Parathyroid adenoma (tissue), 2 donors: ENCODE results near the gene EVA1A.

Source experiments
- H2AFZ ChIP-seq: fragments of 300-600 bp; sonication (generic); one replicate; pipeline ENCODE4 v1.7.0; 2017; ENCODE audit warnings: antibody characterized with exemption, mild to moderate bottlenecking
- H3K27ac ChIP-seq: fragments of 300-600 bp; sonication (generic); one replicate; pipeline ENCODE4 v1.7.0; 2017
- H3K27me3 ChIP-seq: fragments of 300-600 bp; sonication (generic); one replicate; pipeline ENCODE4 v1.7.0; 2017; ENCODE audit warnings: low read length; ENCODE audit not compliant: control insufficient read depth, insufficient read depth
- H3K36me3 ChIP-seq: fragments of 300-600 bp; sonication (generic); one replicate; pipeline ENCODE4 v1.7.0; 2017; ENCODE audit warnings: low read length; ENCODE audit not compliant: control insufficient read depth, insufficient read depth
- H3K4me1 ChIP-seq: fragments of 300-600 bp; sonication (generic); one replicate; pipeline ENCODE4 v1.7.0; 2017; ENCODE audit warnings: control low read depth
- H3K4me2 ChIP-seq: fragments of 300-600 bp; sonication (generic); one replicate; pipeline ENCODE4 v1.7.0; 2017; ENCODE audit warnings: low read length
- H3K4me3 ChIP-seq: fragments of 300-600 bp; sonication (generic); one replicate; pipeline ENCODE4 v1.7.0; 2017; ENCODE audit warnings: low read depth, low read length
- H3K79me2 ChIP-seq: fragments of 300-600 bp; sonication (generic); one replicate; pipeline ENCODE4 v1.7.0; 2017; ENCODE audit warnings: control low read depth
- H3K9ac ChIP-seq: fragments of 300-600 bp; sonication (generic); one replicate; pipeline ENCODE4 v1.7.0; 2017; ENCODE audit warnings: mild to moderate bottlenecking
- H3K9me3 ChIP-seq: fragments of 300-600 bp; sonication (generic); one replicate; pipeline ENCODE4 v1.7.0; 2017; ENCODE audit warnings: low read length; ENCODE audit not compliant: control insufficient read depth
- TF ChIP-seq, protein P1 (sequence below): fragments of 300-600 bp; sonication (generic); IDR thresholded peaks from one replicate; pipeline ENCODE4 v1.7.0; 2017; ENCODE audit warnings: antibody characterized with exemption, mild to moderate bottlenecking
- donor health status: primary hyperparathyroidism.

Gene EVA1A

GRCh38 chr2:75557474-75558133 lies 3.1 kb downstream of the EVA1A start:
- Histone ChIP-seq H2AFZ (no peak overlapping the region), H3K4me1 (no peaks in the 10 kb centered on the region), H3K4me2 (no peak overlapping the region), H3K79me2 (no peaks in the 10 kb centered on the region), H3K9me3 (no peaks in the 10 kb centered on the region), H3K4me3 (no peak overlapping the region), H3K36me3 (no peaks in the 10 kb centered on the region), H3K27ac (no peak overlapping the region), H3K27me3 (no peaks in the 10 kb centered on the region), H3K9ac (no peak overlapping the region)
- TF ChIP-seq, protein P1, sequence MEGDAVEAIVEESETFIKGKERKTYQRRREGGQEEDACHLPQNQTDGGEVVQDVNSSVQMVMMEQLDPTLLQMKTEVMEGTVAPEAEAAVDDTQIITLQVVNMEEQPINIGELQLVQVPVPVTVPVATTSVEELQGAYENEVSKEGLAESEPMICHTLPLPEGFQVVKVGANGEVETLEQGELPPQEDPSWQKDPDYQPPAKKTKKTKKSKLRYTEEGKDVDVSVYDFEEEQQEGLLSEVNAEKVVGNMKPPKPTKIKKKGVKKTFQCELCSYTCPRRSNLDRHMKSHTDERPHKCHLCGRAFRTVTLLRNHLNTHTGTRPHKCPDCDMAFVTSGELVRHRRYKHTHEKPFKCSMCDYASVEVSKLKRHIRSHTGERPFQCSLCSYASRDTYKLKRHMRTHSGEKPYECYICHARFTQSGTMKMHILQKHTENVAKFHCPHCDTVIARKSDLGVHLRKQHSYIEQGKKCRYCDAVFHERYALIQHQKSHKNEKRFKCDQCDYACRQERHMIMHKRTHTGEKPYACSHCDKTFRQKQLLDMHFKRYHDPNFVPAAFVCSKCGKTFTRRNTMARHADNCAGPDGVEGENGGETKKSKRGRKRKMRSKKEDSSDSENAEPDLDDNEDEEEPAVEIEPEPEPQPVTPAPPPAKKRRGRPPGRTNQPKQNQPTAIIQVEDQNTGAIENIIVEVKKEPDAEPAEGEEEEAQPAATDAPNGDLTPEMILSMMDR = no peak

DNA sequence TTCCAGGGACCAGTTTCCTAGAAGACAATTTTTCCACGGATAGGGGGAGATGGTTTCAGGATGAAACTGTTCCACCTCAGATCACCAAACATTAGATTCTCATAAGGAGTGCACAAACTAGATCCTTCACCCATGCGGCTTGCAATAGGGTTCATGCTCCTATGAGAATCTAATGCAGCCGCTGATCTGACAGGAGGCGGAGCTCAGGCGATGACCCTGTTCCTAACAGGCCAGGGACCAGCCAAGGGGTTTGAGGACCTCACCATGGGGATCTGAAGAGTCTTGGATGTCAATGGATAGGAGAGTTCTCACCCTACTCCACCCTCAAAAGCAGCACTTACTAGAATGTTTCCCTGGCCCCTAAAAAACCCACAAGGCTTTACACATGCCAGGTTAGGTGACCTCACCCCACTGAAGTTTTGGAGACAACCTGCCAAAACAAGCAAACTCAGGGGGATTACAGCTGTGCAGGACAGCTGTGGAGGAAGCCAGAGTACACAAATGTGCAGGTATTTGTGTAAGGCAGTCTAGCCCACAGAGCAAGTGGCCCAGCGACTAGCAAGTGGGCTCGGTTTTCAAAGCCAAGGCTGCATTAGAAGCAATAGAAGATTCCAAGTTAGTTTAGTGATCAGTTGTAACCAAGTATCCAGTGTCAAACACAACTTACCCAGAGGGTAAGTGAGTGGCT lies 3.9 kb downstream of the EVA1A start:
- H3K27ac ChIP-seq = no peak overlapping the region
- H3K4me3 ChIP-seq = no peak overlapping the region
- no peak overlapping the region for H2AFZ ChIP-seq
- no peaks in the 10 kb centered on the region for H3K27me3 ChIP-seq
- no peaks in the 10 kb centered on the region for H3K36me3 ChIP-seq
- H3K4me2 ChIP-seq = no peak overlapping the region
- H3K4me1 ChIP-seq = no peaks in the 10 kb centered on the region
- no peaks in the 10 kb centered on the region for H3K9me3 ChIP-seq
- no peaks in the 10 kb centered on the region for H3K79me2 ChIP-seq
- TF ChIP-seq, protein P1 = no peak
- no peak overlapping the region for H3K9ac ChIP-seq

DNA sequence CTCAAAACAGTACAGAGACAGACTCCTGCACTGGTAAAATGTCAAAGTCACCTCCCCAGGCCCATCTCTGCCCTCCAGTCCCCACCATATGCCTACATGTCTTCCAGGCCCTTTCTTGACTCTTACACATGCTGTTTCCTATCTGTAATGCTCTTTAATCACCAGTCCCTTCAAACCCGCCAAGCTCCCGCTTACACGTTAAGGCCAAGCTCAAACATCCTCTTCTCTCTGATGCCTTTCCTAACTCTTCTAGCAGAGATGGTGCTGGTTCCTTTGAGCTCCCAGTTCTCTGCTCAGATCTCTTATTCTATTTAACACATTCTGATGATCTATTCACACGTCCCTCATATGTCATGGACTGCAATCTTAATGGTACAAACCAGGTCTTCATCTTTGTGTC lies 5.0 kb downstream of the EVA1A start:
- Histone ChIP-seq H3K9ac (no peak overlapping the region), H3K9me3 (no peaks in the 10 kb centered on the region), H3K27me3 (no peaks in the 10 kb centered on the region), H3K27ac (no peak overlapping the region), H3K79me2 (no peaks in the 10 kb centered on the region), H3K4me2 (no peak overlapping the region), H3K4me1 (no peaks in the 10 kb centered on the region), H2AFZ (no peak overlapping the region), H3K4me3 (no peak overlapping the region), H3K36me3 (no peaks in the 10 kb centered on the region)
- TF ChIP-seq, protein P1 = no peak

DNA sequence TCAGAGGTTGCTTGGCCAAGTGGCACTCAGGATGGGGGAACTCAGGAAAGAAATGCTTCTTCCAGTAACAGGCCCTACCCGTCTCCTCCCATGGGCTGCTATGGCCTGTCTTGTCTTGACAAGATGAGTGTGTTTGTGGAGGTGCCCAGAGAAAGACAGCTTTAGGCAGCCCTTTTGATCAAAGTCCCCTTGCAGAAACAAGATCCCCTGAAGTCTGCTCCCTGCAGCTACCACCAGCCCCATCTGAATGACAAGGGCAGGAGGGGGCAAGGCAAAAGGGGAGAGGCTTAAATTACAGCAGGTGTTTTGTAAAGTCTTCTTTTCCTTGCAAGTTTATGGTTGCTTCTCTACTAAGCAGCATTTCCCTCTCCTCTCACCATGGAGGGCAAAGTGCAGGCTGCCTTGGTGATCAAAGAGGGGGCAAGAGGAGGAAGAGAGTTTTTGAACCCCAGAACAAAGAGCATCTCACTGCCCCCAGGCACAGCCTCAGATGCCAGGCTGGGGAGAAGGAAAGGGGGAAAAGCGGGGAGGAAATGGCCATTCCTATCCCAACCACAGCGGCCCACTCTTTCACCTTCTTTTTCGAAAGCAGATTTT lies 6.7 kb downstream of the EVA1A start:
- H3K4me2 ChIP-seq = no peak overlapping the region
- H3K4me3 ChIP-seq = no peak overlapping the region
- no peaks in the 10 kb centered on the region for H3K9me3 ChIP-seq
- no peaks in the 10 kb centered on the region for H3K27me3 ChIP-seq
- H3K36me3 ChIP-seq = no peaks in the 10 kb centered on the region
- TF ChIP-seq, protein P1 = no peak
- H3K27ac ChIP-seq = no peak overlapping the region
- no peaks in the 10 kb centered on the region for H3K4me1 ChIP-seq
- H3K79me2 ChIP-seq = no peaks in the 10 kb centered on the region
- H3K9ac ChIP-seq = no peak overlapping the region
- H2AFZ ChIP-seq = no peak overlapping the region
